ENCODE results near the gene MARF1.

The MARF1 gene

DNA sequence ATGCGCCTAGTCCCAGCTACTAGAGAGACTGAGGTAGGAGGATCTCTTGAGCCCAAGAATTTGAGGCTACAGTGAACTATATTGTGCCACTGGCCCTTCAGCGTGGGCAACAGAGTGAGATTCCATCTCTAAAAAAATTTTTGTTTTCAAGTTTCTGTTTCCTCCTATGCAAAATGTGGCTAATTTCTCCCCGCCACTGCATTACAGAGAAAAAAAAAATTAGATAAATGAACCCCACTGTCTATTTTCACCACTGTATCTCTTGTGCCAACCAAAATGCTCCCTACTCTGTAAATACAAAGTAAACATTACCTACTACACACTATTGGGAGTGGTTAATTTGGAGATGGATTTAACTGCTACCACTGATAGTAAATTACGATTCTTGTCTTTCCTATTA, 2.0 kb downstream of the MARF1 start:
- no peak overlapping the region for H3K4me3 ChIP-seq (ENCODE audit: low read length)
- TF ChIP-seq, protein P1, sequence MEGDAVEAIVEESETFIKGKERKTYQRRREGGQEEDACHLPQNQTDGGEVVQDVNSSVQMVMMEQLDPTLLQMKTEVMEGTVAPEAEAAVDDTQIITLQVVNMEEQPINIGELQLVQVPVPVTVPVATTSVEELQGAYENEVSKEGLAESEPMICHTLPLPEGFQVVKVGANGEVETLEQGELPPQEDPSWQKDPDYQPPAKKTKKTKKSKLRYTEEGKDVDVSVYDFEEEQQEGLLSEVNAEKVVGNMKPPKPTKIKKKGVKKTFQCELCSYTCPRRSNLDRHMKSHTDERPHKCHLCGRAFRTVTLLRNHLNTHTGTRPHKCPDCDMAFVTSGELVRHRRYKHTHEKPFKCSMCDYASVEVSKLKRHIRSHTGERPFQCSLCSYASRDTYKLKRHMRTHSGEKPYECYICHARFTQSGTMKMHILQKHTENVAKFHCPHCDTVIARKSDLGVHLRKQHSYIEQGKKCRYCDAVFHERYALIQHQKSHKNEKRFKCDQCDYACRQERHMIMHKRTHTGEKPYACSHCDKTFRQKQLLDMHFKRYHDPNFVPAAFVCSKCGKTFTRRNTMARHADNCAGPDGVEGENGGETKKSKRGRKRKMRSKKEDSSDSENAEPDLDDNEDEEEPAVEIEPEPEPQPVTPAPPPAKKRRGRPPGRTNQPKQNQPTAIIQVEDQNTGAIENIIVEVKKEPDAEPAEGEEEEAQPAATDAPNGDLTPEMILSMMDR (conservative IDR thresholded peaks at IDR 0.05; ENCODE audit: low read length) = no peak
- DNase-seq (ENCODE audit: low read depth) = no peak

- DNase-seq (ENCODE audit: low read depth) = no peak
- TF ChIP-seq, protein P1 (conservative IDR thresholded peaks at IDR 0.05; ENCODE audit: low read length) = no peak
- no peak overlapping the region for H3K4me3 ChIP-seq (ENCODE audit: low read length)
Observed at GRCh38 chr16:15639061-15639568, 3.8 kb downstream of the MARF1 start.

DNA sequence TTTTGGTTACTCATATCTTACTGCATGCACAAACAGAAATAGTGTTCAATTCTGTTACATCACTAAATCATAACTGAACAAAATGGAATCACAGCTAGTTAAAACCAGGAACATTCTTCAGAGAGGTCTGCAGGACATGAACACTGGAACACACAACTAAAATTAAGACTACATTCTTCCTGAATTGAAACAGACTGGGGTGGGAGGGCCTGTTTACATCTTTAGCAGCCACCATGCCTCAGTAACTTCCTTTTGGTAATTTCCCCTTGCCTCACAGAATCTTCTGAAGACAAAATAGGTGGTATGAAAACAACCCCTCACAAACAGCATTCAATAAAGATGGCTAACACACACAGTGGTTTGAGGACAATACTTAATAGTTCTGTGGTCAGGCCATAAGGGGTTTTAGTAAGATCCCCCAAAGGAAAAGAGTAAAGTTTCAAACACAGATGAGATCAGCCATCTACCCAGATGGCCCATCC, 6.5 kb downstream of the MARF1 start:
- H3K4me3 ChIP-seq (ENCODE audit: low read length) = no peak overlapping the region
- TF ChIP-seq, protein P1 (conservative IDR thresholded peaks at IDR 0.05; ENCODE audit: low read length) = no peak
- no peak for DNase-seq (ENCODE audit: low read depth)

- TF ChIP-seq, protein P1 (conservative IDR thresholded peaks at IDR 0.05; ENCODE audit: low read length) = no peak
- DNase-seq (ENCODE audit: low read depth) = no peak
- H3K4me3 ChIP-seq (ENCODE audit: low read length) = no peak overlapping the region
Observed at GRCh38 chr16:15635926-15636325, 7.0 kb downstream of the MARF1 start.

DNA sequence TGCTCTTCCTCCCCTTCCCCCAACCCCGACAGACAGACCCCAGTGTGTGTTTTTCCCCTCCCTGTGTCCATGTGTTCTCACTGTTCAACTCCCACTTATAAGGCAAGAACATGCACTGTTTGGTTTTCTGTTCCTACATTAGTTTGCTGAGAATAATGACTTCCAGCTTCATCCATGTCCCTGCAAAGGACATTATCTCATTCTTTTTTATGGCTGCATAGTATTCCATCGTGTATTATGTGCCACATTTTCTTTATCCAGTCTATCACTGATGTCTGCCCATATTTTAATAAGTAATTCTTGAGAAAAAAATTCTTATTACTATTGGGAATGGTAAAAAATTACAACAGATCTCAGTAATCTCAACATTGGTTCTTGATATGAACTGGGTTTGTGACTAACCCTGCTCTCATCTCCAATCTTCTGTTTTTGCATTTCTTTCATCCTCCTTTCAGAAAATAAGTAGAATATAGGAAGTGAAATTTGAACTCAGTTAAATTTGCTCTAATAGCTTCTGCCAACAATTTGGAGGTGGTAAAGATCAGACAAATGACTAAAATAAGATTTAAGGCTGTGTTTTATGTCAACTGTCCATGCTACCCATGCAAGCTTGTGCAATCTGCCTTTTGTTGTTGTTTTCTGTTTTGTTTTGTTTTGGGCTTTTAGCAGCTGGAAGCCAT, 11.1 kb downstream of the MARF1 start:
- TF ChIP-seq, protein P1 (conservative IDR thresholded peaks at IDR 0.05; ENCODE audit: low read length) = no peak
- no peak for DNase-seq (ENCODE audit: low read depth)
- no peak overlapping the region for H3K4me3 ChIP-seq (ENCODE audit: low read length)

GRCh38 chr16:15621889-15622288, 21.1 kb downstream of the MARF1 start:
- DNase-seq (ENCODE audit: low read depth) = no peak
- no peak overlapping the region for H3K4me3 ChIP-seq (ENCODE audit: low read length)
- TF ChIP-seq, protein P1 (conservative IDR thresholded peaks at IDR 0.05; ENCODE audit: low read length) = no peak

DNA sequence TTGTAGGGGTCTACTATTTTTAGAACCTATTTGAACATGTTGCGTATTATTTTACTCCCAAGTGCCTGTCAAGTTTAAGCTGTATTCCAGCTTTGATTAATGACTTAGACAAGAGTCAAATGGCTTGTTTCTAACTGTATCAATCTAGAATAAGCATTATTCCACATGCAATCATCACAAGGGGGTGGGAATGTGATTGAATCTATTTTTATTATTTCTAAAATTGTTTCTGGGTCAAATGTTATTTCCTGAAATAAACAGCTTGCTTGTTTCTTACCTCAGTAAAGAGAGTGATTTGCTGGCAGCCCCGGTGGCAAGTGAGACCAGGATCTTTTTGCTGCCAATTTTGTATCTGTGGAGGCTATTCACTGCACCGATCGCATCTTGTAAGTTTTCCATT, 21.5 kb downstream of the MARF1 start:
- no peak for DNase-seq (ENCODE audit: low read depth)
- TF ChIP-seq, protein P1 (conservative IDR thresholded peaks at IDR 0.05; ENCODE audit: low read length) = no peak
- H3K4me3 ChIP-seq (ENCODE audit: low read length) = no peak overlapping the region
